ENCODE data around the gene TXNRD1.

DNA sequence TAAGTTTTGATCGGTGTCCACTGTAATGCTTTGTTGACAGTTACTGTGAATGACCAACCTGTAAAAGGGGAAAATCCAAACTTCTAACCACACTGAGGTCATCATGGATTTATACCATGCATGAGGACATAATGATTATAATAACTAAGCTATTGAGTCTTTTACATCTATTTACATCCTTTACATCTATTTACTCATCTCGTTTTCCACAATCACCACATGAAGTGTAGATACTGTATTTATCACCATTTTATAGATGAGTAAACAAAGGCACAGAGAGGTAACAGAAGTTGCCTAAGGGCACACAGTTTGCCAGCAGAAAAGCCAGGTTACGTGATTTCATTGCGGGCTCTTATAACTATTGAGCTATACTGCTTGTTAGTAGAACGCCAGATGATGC is 60.1 kb downstream of the TXNRD1 start:
- TF ChIP-seq, protein P1, sequence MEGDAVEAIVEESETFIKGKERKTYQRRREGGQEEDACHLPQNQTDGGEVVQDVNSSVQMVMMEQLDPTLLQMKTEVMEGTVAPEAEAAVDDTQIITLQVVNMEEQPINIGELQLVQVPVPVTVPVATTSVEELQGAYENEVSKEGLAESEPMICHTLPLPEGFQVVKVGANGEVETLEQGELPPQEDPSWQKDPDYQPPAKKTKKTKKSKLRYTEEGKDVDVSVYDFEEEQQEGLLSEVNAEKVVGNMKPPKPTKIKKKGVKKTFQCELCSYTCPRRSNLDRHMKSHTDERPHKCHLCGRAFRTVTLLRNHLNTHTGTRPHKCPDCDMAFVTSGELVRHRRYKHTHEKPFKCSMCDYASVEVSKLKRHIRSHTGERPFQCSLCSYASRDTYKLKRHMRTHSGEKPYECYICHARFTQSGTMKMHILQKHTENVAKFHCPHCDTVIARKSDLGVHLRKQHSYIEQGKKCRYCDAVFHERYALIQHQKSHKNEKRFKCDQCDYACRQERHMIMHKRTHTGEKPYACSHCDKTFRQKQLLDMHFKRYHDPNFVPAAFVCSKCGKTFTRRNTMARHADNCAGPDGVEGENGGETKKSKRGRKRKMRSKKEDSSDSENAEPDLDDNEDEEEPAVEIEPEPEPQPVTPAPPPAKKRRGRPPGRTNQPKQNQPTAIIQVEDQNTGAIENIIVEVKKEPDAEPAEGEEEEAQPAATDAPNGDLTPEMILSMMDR (IDR thresholded peaks at IDR 0.05; ENCODE audit: insufficient read depth, low read depth, low read length): no peak
- no peak for TF ChIP-seq EZH2 (IDR thresholded peaks at IDR 0.05; ENCODE audit: insufficient read depth, low read length)

Data from astrocyte (in vitro differentiated cells and primary cell).